NK-92 (cell line): ENCODE results near the gene PAOX.
"Not testable (repeated sequence)": the region's sequence is repeated elsewhere in the genome, so short reads cannot be mapped to it uniquely, and the experiment has no call there.

Experiments used
- DNase-seq: peaks from one replicate; lab custom pipeline; 2025; ENCODE audit not compliant: unreplicated experiment; lab: John Stamatoyannopoulos, UW

Gene PAOX

GRCh38 chr10:133431888-133432613 is 53.0 kb downstream of the PAOX start:
- DNase-seq: not testable (repeated sequence)

- DNase-seq: not testable (repeated sequence)
Measured at GRCh38 chr10:133432789-133433188, 53.7 kb downstream of the PAOX start.

GRCh38 chr10:133438711-133439273 is 59.7 kb downstream of the PAOX start:
- no peak for DNase-seq

GRCh38 chr10:133439517-133440461 is 60.7 kb downstream of the PAOX start:
- DNase-seq: no peak

- DNase-seq: no peak
Measured at GRCh38 chr10:133440633-133441285, 61.7 kb downstream of the PAOX start.
